PC-9 (cell line): Measurements from ENCODE around the gene GPR78. TPM values are rescaled to one million over a fixed set of nuclear protein-coding genes. Genes with fewer than 3 reads are reported as not detected.

Experiments
- BruUV-seq: library from RNA; stranded (reverse); fragments of 400-500 nt; replicated peaks from 2 replicates; lab custom pipeline; 2021; lab: Mats Ljungman, UMichigan
- CTCF ChIA-PET: fragments of 300-600 bp; sonication (Branson Sonifier 250); formaldehyde crosslinking; loops from one replicate; lab custom pipeline; 2022; ENCODE audit warnings: antibody characterized with exemption; lab: Charles Lee
- POLR2A ChIA-PET: fragments of 300-600 bp; sonication (Branson Sonifier 250); formaldehyde crosslinking; loops from one replicate; lab custom pipeline; 2022; ENCODE audit warnings: antibody characterized with exemption; ENCODE audit not compliant: unreplicated experiment; lab: Charles Lee
- DNase-seq, 2 experiments: peaks; one replicate each; pipeline versions ENCODE4 v3.0.0 to v3.0.0-alpha.2; 2015 to 2022; ENCODE audit warnings: mixed read lengths in 1 of 2
- H2AFZ ChIP-seq: fragments of 200-600 bp; sonication (generic); 2 replicates; pipeline ENCODE4 v1.8.1; 2017; ENCODE audit warnings: antibody characterized with exemption
- H3F3A ChIP-seq: fragments of 200-600 bp; sonication (generic); 2 replicates; pipeline ENCODE4 v1.8.1; 2017; ENCODE audit warnings: antibody characterized with exemption, mild to moderate bottlenecking, low read depth; ENCODE audit not compliant: insufficient read depth
- H3K27ac ChIP-seq: fragments of 200-600 bp; sonication (generic); 2 replicates; pipeline ENCODE4 v1.6.1; 2016; ENCODE audit warnings: mixed run types
- H3K27me3 ChIP-seq: fragments of 200-600 bp; sonication (generic); 2 replicates; pipeline ENCODE4 v1.6.1; 2016; ENCODE audit warnings: low read depth, mixed run types; ENCODE audit not compliant: insufficient read depth
- H3K36me3 ChIP-seq: fragments of 200-600 bp; sonication (generic); 2 replicates; pipeline ENCODE4 v1.6.1; 2016; ENCODE audit warnings: low read depth, mixed run types
- H3K4me1 ChIP-seq: fragments of 200-600 bp; sonication (generic); replicated peaks from 2 replicates; pipeline ENCODE4 v1.6.1; 2016; ENCODE audit warnings: mixed run types; ENCODE audit not compliant: insufficient read depth
- H3K4me2 ChIP-seq: fragments of 200-600 bp; sonication (generic); 2 replicates; pipeline ENCODE4 v1.6.1; 2017; ENCODE audit warnings: mixed run types
- H3K4me3 ChIP-seq: fragments of 200-600 bp; sonication (generic); 2 replicates; pipeline ENCODE4 v1.6.1; 2016; ENCODE audit warnings: mixed run types
- H3K79me2 ChIP-seq: fragments of 200-600 bp; sonication (generic); 2 replicates; pipeline ENCODE4 v1.6.1; 2017; ENCODE audit warnings: low read depth, mixed run types
- H3K9me2 ChIP-seq: fragments of 200-600 bp; sonication (generic); 2 replicates; pipeline ENCODE4 v1.8.1; 2017; ENCODE audit warnings: mild to moderate bottlenecking; ENCODE audit not compliant: insufficient read depth
- H3K9me3 ChIP-seq: fragments of 200-600 bp; sonication (generic); 2 replicates; pipeline ENCODE4 v1.8.1; 2016; ENCODE audit warnings: low read depth; ENCODE audit not compliant: insufficient read depth
- H4K20me1 ChIP-seq: fragments of 200-600 bp; sonication (generic); 2 replicates; pipeline ENCODE4 v1.8.1; 2017; ENCODE audit not compliant: insufficient read depth
- CTCF ChIP-seq: fragments of 200-600 bp; sonication (generic); conservative IDR thresholded peaks from 2 replicates; pipeline ENCODE4 v1.6.1; 2017; ENCODE audit warnings: mixed run types, antibody characterized with exemption, mild to moderate bottlenecking, moderate library complexity
- EZH2 ChIP-seq: fragments of 200-600 bp; sonication (generic); IDR thresholded peaks from 2 replicates; pipeline ENCODE4 v1.8.0; 2017; ENCODE audit warnings: antibody characterized with exemption, low read depth
- intact Hi-C: fragments of 100-400 bp; cut with micrococcal nuclease; formaldehyde crosslinking; loops from one replicate; pipeline ENCODE4 v1.10.0; 2022; ENCODE audit not compliant: unreplicated experiment
- total RNA-seq: library from RNA; stranded (reverse); gene quantifications from 2 replicates; pipeline ENCODE4 v1.2.3, GENCODE V29; 2021

GPR78 gene
- total RNA-seq, 1 experiment from 2014 or later, result 56.6 TPM

- POLR2A ChIA-PET, result no interaction called here
- Histone ChIP-seq H3K27me3 (no peaks in the 10 kb centered on the region), H3K9me2 (no peaks in the 10 kb centered on the region), H3K4me1 (peaks cover 53% of the 10 kb centered on the region), H3F3A (peaks cover 33% of the 10 kb centered on the region; the same call in 1 of the 2 replicates), H2AFZ (no peak overlapping the region), H3K9me3 (no peaks in the 10 kb centered on the region), H3K79me2 (no peaks in the 10 kb centered on the region), H3K4me2 (no peak overlapping the region), H3K4me3 (no peak overlapping the region), H3K36me3 (no peaks in the 10 kb centered on the region), H3K27ac (0 out of 2 replicates have a peak overlapping the region, but pooled peaks have one; percentile 98), H4K20me1 (no peaks in the 10 kb centered on the region)
- intact Hi-C loops, result no loop called here
- CTCF ChIA-PET, result no interaction called here
- TF ChIP-seq CTCF (no peak), EZH2 (no peak)
- no TSS peak for BruUV-seq
- DNase-seq, result no peak
Observed at GRCh38 chr4:8550691-8551090, 29.5 kb upstream of the GPR78 start.

GRCh38 chr4:8552024-8552423 is 28.2 kb upstream of the GPR78 start:
- Histone ChIP-seq H3K4me3 (no peak overlapping the region), H3K9me3 (no peaks in the 10 kb centered on the region), H3K79me2 (no peaks in the 10 kb centered on the region), H3F3A (peaks cover 37% of the 10 kb centered on the region), H3K27me3 (no peaks in the 10 kb centered on the region), H3K9me2 (no peaks in the 10 kb centered on the region), H3K4me2 (no peak overlapping the region), H3K36me3 (no peaks in the 10 kb centered on the region), H3K27ac (no peak overlapping the region), H4K20me1 (no peaks in the 10 kb centered on the region), H3K4me1 (peaks cover 58% of the 10 kb centered on the region), H2AFZ (no peak overlapping the region)
- intact Hi-C loops, result no loop called here
- TF ChIP-seq EZH2, result no peak
- no peak for TF ChIP-seq CTCF
- no peak for DNase-seq
- POLR2A ChIA-PET, result no interaction called here
- CTCF ChIA-PET, result no interaction called here
- no TSS peak for BruUV-seq

- Histone ChIP-seq H2AFZ (no peak overlapping the region), H3K79me2 (0 out of 2 replicates have a peak, but pooled peaks cover 3% of the 10 kb centered on the region), H3F3A (peaks cover 40% of the 10 kb centered on the region), H3K27ac (no peak overlapping the region), H3K4me2 (no peak overlapping the region), H3K9me3 (no peaks in the 10 kb centered on the region), H3K9me2 (no peaks in the 10 kb centered on the region), H3K27me3 (no peaks in the 10 kb centered on the region), H4K20me1 (no peaks in the 10 kb centered on the region), H3K36me3 (no peaks in the 10 kb centered on the region), H3K4me3 (no peak overlapping the region), H3K4me1 (peaks cover 58% of the 10 kb centered on the region)
- BruUV-seq, result no TSS peak
- ChIA-PET POLR2A (no interaction called here), CTCF (no interaction called here)
- DNase-seq, result no peak
- intact Hi-C loops, result no loop called here
- TF ChIP-seq CTCF (no peak), EZH2 (no peak)
Observed at GRCh38 chr4:8552581-8553205, 27.5 kb upstream of the GPR78 start.
